Body of pancreas (tissue), 4 donors: ENCODE data around the gene OR52J3.

Experiments
- CTCF ChIP-seq, 7 experiments: fragments of 450-650 bp in 4 of 7; fragments of 200-600 bp in 3 of 7; sonication (generic) in 3 of 7; IDR thresholded peaks; one replicate each; pipeline ENCODE4 v1.5.1; 2016 to 2019; ENCODE audit warnings: antibody characterized with exemption in 7 of 7
- POLR2A ChIP-seq, 3 donors: fragments of 450-650 bp; IDR thresholded peaks; one replicate each; pipeline ENCODE4 v1.6.1; 2016; ENCODE audit warnings: antibody characterized with exemption in 3 of 3, mild to moderate bottlenecking in 2 of 3

GRCh38 chr11:5083602-5084001 lies 37.3 kb downstream of the OR52J3 start:
- TF ChIP-seq CTCF (IDR thresholded peaks at IDR 0.05), result no peak
- no peak for TF ChIP-seq POLR2A (IDR thresholded peaks at IDR 0.05)
